NCI-H1930 (cell line): ENCODE data around the gene FAM241A.
"Not testable (repeated sequence)": the region's sequence is repeated elsewhere in the genome, so short reads cannot be mapped to it uniquely, and the experiment has no call there.

Experiments used
- DNase-seq, 2 experiments: peaks; one replicate each; lab custom pipeline; 2025; lab: John Stamatoyannopoulos, UW

The FAM241A gene

GRCh38 chr4:112173593-112174558, 28.6 kb downstream of the FAM241A start:
- no peak for DNase-seq

- no peak for DNase-seq
Observed at GRCh38 chr4:112175840-112176239, 30.6 kb downstream of the FAM241A start.

DNA sequence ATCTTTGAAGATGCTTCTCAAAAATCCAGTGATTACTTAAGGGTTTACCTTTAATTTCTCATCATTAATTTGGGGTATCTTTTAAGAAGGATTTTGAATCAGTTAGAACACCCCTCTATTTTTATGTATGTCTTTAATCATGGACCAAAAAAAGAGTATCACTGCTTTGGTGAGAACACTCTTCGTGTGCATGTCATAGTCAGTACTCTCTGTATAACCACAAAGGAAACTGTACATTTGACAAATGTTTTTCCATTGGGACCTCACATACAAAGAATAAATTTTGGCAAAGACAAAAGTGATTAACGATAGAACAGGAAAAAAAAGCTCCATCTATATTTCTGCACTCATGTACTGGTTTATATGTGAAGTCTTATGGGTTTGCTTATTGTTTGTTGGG, 31.3 kb downstream of the FAM241A start:
- no peak for DNase-seq

DNA sequence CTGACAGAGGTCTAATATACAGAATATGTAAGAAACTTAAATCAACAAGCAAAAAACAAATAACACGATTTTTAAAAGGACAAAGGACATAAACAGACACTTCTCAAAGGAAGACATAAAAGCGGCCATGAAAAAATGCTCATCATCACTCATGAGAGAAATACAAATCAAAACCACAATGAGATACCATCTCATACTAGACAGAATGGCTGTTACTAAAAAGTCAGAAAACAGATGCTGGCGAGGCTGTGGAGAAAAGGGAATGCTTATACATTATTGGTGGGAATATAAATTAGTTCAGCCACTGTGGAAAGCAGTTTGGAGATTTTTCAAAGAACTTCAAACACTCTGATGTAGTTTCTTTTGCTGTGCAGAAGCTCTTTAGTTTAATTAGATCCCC, 33.5 kb downstream of the FAM241A start:
- not testable (repeated sequence) for DNase-seq

GRCh38 chr4:112181358-112182000, 36.2 kb downstream of the FAM241A start:
- DNase-seq: no peak

GRCh38 chr4:112182604-112183003, 37.4 kb downstream of the FAM241A start:
- DNase-seq: no peak

DNA sequence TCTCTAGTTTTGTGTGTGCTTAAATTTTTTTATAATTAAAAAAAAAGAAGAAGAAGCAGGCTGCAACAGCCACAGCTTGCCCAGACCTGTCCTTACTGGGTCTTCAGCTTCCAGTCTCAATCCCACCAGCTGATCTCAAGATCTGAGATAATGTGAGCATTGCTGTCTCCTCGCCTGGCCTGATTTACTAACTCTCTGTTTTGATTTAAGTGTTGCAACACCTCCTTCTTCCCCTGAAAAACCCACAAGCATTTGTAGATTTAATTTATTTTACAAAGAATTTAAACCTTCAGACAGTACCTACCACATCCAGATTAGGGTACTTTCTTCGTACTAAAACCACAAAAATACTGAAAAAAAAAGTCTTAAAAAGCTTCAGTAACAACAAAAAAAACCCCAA, 38.0 kb downstream of the FAM241A start:
- no peak for DNase-seq

DNA sequence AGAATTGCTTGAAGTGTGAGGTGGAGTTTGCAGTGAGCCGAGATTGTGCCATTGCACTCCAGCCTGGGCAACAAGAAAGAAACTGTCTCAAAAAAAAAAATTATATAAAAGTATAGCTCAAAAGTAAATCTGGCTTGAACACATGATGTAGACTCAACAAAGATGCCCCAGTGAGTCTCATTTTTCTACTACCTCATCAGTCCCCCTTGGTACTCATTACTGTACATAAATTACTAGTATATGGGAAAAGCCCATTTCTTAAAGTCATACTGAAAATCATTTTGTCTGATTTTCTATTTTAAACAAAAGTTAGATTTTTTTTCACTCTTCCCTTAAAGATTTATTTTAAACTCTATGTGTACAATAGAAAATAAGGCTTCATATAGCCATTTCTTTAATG, 39.2 kb downstream of the FAM241A start:
- DNase-seq: no peak

GRCh38 chr4:112185334-112185733, 40.1 kb downstream of the FAM241A start:
- no peak for DNase-seq

- DNase-seq: no peak
Observed at GRCh38 chr4:112185740-112186670, 40.8 kb downstream of the FAM241A start.

- no peak for DNase-seq
Observed at GRCh38 chr4:112189754-112190153, 44.5 kb downstream of the FAM241A start.

- no peak for DNase-seq
Observed at GRCh38 chr4:112190684-112191083, 45.4 kb downstream of the FAM241A start.

GRCh38 chr4:112196461-112196860, 51.2 kb downstream of the FAM241A start:
- no peak for DNase-seq

GRCh38 chr4:112199041-112199440, 53.8 kb downstream of the FAM241A start:
- DNase-seq: no peak

DNA sequence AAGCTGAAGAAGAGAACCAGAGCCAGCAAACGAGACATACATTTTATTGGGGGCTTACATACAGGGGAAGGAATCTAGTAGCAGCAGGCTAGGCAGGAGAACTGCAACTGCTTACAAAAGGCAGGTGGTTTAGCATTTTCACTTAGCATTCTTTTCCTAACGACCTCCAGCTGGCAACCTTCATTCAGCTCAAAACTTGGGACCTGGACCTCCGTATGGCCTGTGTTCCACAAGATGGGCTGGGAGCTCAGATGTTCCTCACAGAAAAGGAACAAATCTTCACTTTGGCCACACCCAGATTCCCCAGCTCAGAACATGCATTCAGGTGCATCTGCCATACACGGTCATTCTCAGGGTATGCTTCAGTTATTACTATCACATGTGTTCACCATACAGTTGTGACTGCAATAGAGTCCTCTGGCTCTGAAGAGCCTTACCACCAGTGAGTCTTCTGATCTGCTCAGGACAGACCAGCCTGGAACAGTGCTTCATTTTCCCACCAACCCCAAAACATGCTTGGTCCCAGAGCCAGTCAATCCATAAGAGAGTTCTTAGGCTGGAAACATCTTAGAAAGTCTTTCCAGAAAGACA, 56.8 kb downstream of the FAM241A start:
- no peak for DNase-seq

DNA sequence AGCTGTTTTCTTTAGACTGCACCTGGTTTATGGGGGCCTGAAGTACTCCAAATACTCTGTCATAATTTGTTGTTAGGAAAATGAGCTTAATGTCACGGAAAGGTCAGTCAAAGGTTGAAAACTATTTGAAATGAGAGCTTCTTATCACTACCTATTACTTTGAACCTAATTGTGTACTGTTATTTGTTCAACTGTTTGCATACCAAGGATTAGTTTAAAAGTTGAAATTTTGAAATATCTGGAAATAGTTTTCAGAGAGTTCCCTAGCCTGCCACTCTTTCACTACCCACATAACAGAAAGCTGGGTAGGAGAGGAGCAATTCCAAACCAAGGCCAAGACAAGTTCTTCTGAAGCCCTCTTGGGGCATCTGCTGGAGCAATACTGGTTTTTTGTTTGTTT, 58.3 kb downstream of the FAM241A start:
- no peak for DNase-seq

- DNase-seq: no peak
Observed at GRCh38 chr4:112206431-112206830, 61.2 kb downstream of the FAM241A start.

- not testable (repeated sequence) for DNase-seq
Observed at GRCh38 chr4:112208137-112209095, 63.2 kb downstream of the FAM241A start.

DNA sequence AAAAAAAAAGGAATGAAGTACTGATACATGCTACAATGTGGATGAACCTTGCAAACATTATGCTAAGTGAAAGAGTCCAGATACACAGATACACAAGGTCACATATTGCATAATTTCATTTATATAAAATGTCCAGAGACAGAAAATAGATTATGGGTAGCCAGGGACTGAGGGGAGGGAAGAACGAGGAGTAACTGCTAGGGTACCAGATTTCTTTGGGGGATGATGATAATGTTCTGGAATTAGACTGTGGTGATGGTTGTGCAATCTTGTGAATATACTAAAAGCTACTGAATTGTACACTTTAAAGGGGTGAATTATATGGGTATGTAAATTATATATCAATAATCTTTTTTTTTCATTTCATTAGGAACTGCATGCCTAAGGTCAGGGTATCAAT, 65.5 kb downstream of the FAM241A start:
- DNase-seq: no peak

- no peak for DNase-seq
Observed at GRCh38 chr4:112213091-112213490, 67.8 kb downstream of the FAM241A start.

DNA sequence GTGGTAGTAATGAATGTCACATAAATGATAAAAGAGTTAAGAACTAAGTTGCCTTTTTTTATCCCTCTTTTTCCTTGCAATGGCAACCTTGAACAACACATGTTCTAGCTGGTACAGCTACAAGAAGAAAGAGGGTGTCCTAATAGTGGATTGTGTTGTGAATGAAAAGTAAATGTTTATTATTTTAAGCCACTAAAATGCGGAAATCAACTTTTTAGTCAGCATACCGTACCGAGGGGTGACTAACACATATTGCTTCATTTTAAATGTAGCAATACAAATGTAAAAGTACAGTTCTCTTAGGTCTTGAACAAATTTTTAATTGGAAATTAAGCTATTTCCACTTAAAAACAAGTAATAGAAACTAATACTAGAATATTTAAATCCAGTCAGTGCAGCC, 68.6 kb downstream of the FAM241A start:
- DNase-seq: no peak
